Measurements from ENCODE around the gene HMOX2.

HMOX2 gene

GRCh38 chr16:4508806-4509205 lies 32.6 kb downstream of the HMOX2 start:
- ChIA-PET CTCF (no interaction called here), POLR2A (no interaction called here)
- no peak for DNase-seq (ENCODE audit: extremely low spot score)
- no peak for TF ChIP-seq L3MBTL2 (conservative IDR thresholded peaks at IDR 0.05)
- no peak for TF ChIP-seq BHLHE40 (IDR thresholded peaks at IDR 0.05; ENCODE audit: borderline replicate concordance)
- TF ChIP-seq TARDBP (IDR thresholded peaks at IDR 0.05): no peak
- no peak for TF ChIP-seq FOXM1 (IDR thresholded peaks at IDR 0.05; ENCODE audit: borderline replicate concordance)
- no peak for TF ChIP-seq LEF1 (IDR thresholded peaks at IDR 0.05; ENCODE audit: borderline replicate concordance)
- no peak for TF ChIP-seq FOXA1 (IDR thresholded peaks at IDR 0.05)
- TF ChIP-seq ZNF384 (IDR thresholded peaks at IDR 0.05): no peak
- no peak for TF ChIP-seq ARNT (IDR thresholded peaks at IDR 0.05)
- TF ChIP-seq FOXK2 (IDR thresholded peaks at IDR 0.05): no peak
- TF ChIP-seq PKNOX1 (IDR thresholded peaks at IDR 0.05): no peak
- TF ChIP-seq SUZ12 (IDR thresholded peaks at IDR 0.05): no peak
- no peak for TF ChIP-seq ELF4 (IDR thresholded peaks at IDR 0.05)
- no peak for TF ChIP-seq NFRKB (IDR thresholded peaks at IDR 0.05)
- no peak for TF ChIP-seq HDGF (IDR thresholded peaks at IDR 0.05; ENCODE audit: borderline replicate concordance)
- TF ChIP-seq SP1 (IDR thresholded peaks at IDR 0.05): no peak
- TF ChIP-seq CTBP1 (IDR thresholded peaks at IDR 0.05; ENCODE audit: borderline replicate concordance): no peak

GRCh38 chr16:4509420-4509819 lies 33.2 kb downstream of the HMOX2 start:
- ChIA-PET POLR2A (no interaction called here), CTCF (interaction anchor here (0.6 kb wide), 1 partner anchor 24 kb away, joined by 5 read pairs; no protein-coding TSS in a partner anchor)
- no peak for TF ChIP-seq ARNT (IDR thresholded peaks at IDR 0.05)
- no peak for TF ChIP-seq SUZ12 (IDR thresholded peaks at IDR 0.05)
- no peak for TF ChIP-seq L3MBTL2 (conservative IDR thresholded peaks at IDR 0.05)
- TF ChIP-seq SP1 (IDR thresholded peaks at IDR 0.05): no peak
- TF ChIP-seq HDGF (IDR thresholded peaks at IDR 0.05; ENCODE audit: borderline replicate concordance): no peak
- no peak for TF ChIP-seq BHLHE40 (IDR thresholded peaks at IDR 0.05; ENCODE audit: borderline replicate concordance)
- no peak for TF ChIP-seq CTBP1 (IDR thresholded peaks at IDR 0.05; ENCODE audit: borderline replicate concordance)
- no peak for DNase-seq (ENCODE audit: extremely low spot score)

GRCh38 chr16:4510131-4510530 lies 33.9 kb downstream of the HMOX2 start:
- TF ChIP-seq FOXM1 (IDR thresholded peaks at IDR 0.05; ENCODE audit: borderline replicate concordance): no peak
- no peak for TF ChIP-seq LEF1 (IDR thresholded peaks at IDR 0.05; ENCODE audit: borderline replicate concordance)
- no peak for TF ChIP-seq TARDBP (IDR thresholded peaks at IDR 0.05)
- POLR2A ChIA-PET: no interaction called here
- DNase-seq (ENCODE audit: extremely low spot score): no peak
- CTCF ChIA-PET: no interaction called here

- DNase-seq (ENCODE audit: extremely low spot score): no peak
- POLR2A ChIA-PET: no interaction called here
- no peak for TF ChIP-seq LEF1 (IDR thresholded peaks at IDR 0.05; ENCODE audit: borderline replicate concordance)
- no peak for TF ChIP-seq FOXM1 (IDR thresholded peaks at IDR 0.05; ENCODE audit: borderline replicate concordance)
- no peak for TF ChIP-seq L3MBTL2 (conservative IDR thresholded peaks at IDR 0.05)
- TF ChIP-seq NFRKB (IDR thresholded peaks at IDR 0.05): no peak
- TF ChIP-seq ELF4 (IDR thresholded peaks at IDR 0.05): no peak
- no peak for TF ChIP-seq SP1 (IDR thresholded peaks at IDR 0.05)
- no peak for TF ChIP-seq SUZ12 (IDR thresholded peaks at IDR 0.05)
- TF ChIP-seq FOXK2 (IDR thresholded peaks at IDR 0.05): no peak
- TF ChIP-seq HDGF (IDR thresholded peaks at IDR 0.05; ENCODE audit: borderline replicate concordance): no peak
- CTCF ChIA-PET: no interaction called here
Observed at GRCh38 chr16:4510747-4511426, 34.7 kb downstream of the HMOX2 start.

GRCh38 chr16:4511441-4512082 lies 35.4 kb downstream of the HMOX2 start:
- peak; percentile 71 for DNase-seq (ENCODE audit: extremely low spot score)
- ChIA-PET CTCF (interaction anchor here (0.6 kb wide), 1 partner anchor 21 kb away, joined by 3 read pairs; no protein-coding TSS in a partner anchor), POLR2A (no interaction called here)
- TF ChIP-seq LEF1 (IDR thresholded peaks at IDR 0.05; ENCODE audit: borderline replicate concordance) (no peak), ZNF384 (IDR thresholded peaks at IDR 0.05) (no peak), ARNT (IDR thresholded peaks at IDR 0.05) (no peak), TARDBP (IDR thresholded peaks at IDR 0.05) (no peak), HDGF (IDR thresholded peaks at IDR 0.05; ENCODE audit: borderline replicate concordance) (no peak), SP1 (IDR thresholded peaks at IDR 0.05) (no peak), FOXM1 (IDR thresholded peaks at IDR 0.05; ENCODE audit: borderline replicate concordance) (no peak), PKNOX1 (IDR thresholded peaks at IDR 0.05) (no peak), BHLHE40 (IDR thresholded peaks at IDR 0.05; ENCODE audit: borderline replicate concordance) (no peak), L3MBTL2 (conservative IDR thresholded peaks at IDR 0.05) (no peak), FOXA1 (IDR thresholded peaks at IDR 0.05) (no peak), SUZ12 (IDR thresholded peaks at IDR 0.05) (no peak), ELF4 (IDR thresholded peaks at IDR 0.05) (no peak), NFRKB (IDR thresholded peaks at IDR 0.05) (no peak), FOXK2 (IDR thresholded peaks at IDR 0.05) (no peak), CTBP1 (IDR thresholded peaks at IDR 0.05; ENCODE audit: borderline replicate concordance) (no peak)

GRCh38 chr16:4512473-4512872 lies 36.3 kb downstream of the HMOX2 start:
- DNase-seq (ENCODE audit: extremely low spot score): no peak
- no peak for TF ChIP-seq CTBP1 (IDR thresholded peaks at IDR 0.05; ENCODE audit: borderline replicate concordance)
- no peak for TF ChIP-seq ARNT (IDR thresholded peaks at IDR 0.05)
- TF ChIP-seq FOXK2 (IDR thresholded peaks at IDR 0.05): no peak
- no peak for TF ChIP-seq ELF4 (IDR thresholded peaks at IDR 0.05)
- no peak for TF ChIP-seq HDGF (IDR thresholded peaks at IDR 0.05; ENCODE audit: borderline replicate concordance)
- no peak for TF ChIP-seq SUZ12 (IDR thresholded peaks at IDR 0.05)
- TF ChIP-seq FOXM1 (IDR thresholded peaks at IDR 0.05; ENCODE audit: borderline replicate concordance): no peak
- TF ChIP-seq SP1 (IDR thresholded peaks at IDR 0.05): no peak
- TF ChIP-seq BHLHE40 (IDR thresholded peaks at IDR 0.05; ENCODE audit: borderline replicate concordance): no peak
- no peak for TF ChIP-seq NFRKB (IDR thresholded peaks at IDR 0.05)
- POLR2A ChIA-PET: no interaction called here
- CTCF ChIA-PET: no interaction called here
